ENCODE results near the gene GPX7. TPM values are rescaled to one million over a fixed set of nuclear protein-coding genes. Genes with fewer than 3 reads are reported as not detected.
"Not testable (repeated sequence)": the region's sequence is repeated elsewhere in the genome, so short reads cannot be mapped to it uniquely, and the experiment has no call there.

GPX7 gene
- total RNA-seq, 2 donors from 2014 or later = 22.7 to 26.3 TPM

DNA sequence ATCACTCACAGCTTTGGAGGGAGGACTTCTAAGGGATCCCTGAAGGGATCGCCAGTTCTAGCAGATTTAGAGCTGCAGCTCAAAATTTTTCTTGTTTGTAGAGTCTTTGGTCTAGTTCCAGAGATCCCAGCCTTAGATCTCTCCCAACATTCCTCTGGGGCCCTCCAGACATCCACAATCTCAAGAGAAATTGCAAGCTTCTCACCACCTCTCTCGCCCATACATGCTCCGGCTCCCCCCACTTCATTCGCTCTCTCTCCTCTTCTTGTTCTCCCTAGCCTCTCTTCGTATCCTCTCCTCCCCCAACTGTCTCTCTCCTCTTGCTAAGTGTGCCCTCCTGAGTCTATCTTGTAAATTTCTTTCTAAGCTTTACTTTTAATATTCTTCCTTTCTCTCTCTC is 34.2 kb upstream of the GPX7 start:
- no peaks in the 10 kb centered on the region for H3K9me3 ChIP-seq
- H3K27ac ChIP-seq = no peak overlapping the region
- TF ChIP-seq POLR2A (IDR thresholded peaks at IDR 0.05) = no peak
- DNase-seq (ENCODE audit: low spot score) = no peak
- WGBS = 23% methylated on average over 5 of the region's 5 CpGs
- intact Hi-C loops (cut with DNase I) = no loop called here
- no peak overlapping the region for H3K4me3 ChIP-seq
- no peaks in the 10 kb centered on the region for H3K4me1 ChIP-seq (replicated peaks)
- no peaks in the 10 kb centered on the region for H3K36me3 ChIP-seq
- H3K27me3 ChIP-seq (replicated peaks; ENCODE audit: insufficient read depth) = no peaks in the 10 kb centered on the region

DNA sequence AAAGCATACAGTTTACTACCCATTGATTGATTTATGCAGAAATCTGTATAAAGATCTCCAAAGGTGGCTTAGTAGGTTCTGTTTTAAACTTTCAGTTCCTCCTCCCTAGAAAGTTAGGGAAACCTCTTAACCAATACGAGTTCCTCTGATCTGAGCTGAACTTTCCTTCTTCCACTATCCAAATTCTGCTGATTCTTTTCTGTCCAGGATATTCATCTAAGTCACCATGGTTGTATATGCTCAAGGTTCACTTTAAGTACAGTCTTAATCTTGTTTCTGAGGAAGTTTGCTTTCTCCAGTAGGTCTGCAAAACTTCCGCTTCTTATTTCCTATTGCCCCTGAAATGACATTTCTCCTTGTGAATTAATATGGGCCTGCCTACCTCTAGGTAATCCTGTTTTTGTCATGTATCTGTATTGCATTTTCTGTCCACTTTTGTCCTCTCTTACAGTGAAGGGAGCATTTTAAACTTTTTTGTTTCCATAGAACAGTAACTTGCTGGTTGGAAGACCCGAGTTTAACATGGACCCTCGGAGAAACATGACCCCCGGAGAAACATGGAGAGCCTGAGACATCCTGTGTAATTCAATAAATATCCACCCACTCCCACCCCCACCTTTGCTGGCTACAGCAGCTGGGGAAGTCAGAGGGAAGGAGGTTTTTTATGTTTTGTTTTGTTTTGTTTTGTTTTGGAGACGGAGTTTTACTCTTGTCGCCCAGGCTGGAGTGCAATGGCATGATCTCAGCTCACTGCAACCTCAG is 32.5 kb upstream of the GPX7 start:
- Histone ChIP-seq H3K4me3 (no peak overlapping the region), H3K36me3 (no peaks in the 10 kb centered on the region), H3K9me3 (no peaks in the 10 kb centered on the region), H3K27me3 (replicated peaks; ENCODE audit: insufficient read depth) (no peaks in the 10 kb centered on the region), H3K27ac (no peak overlapping the region), H3K4me1 (replicated peaks) (no peaks in the 10 kb centered on the region)
- DNase-seq (ENCODE audit: low spot score) = no peak
- intact Hi-C loops (cut with DNase I) = no loop called here
- WGBS = 57% methylated on average over 7 of the region's 7 CpGs
- TF ChIP-seq POLR2A (IDR thresholded peaks at IDR 0.05) = no peak
- TF ChIP-seq, protein P1, sequence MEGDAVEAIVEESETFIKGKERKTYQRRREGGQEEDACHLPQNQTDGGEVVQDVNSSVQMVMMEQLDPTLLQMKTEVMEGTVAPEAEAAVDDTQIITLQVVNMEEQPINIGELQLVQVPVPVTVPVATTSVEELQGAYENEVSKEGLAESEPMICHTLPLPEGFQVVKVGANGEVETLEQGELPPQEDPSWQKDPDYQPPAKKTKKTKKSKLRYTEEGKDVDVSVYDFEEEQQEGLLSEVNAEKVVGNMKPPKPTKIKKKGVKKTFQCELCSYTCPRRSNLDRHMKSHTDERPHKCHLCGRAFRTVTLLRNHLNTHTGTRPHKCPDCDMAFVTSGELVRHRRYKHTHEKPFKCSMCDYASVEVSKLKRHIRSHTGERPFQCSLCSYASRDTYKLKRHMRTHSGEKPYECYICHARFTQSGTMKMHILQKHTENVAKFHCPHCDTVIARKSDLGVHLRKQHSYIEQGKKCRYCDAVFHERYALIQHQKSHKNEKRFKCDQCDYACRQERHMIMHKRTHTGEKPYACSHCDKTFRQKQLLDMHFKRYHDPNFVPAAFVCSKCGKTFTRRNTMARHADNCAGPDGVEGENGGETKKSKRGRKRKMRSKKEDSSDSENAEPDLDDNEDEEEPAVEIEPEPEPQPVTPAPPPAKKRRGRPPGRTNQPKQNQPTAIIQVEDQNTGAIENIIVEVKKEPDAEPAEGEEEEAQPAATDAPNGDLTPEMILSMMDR (IDR thresholded peaks at IDR 0.05) = no peak
- TF ChIP-seq POLR2AphosphoS5 (IDR thresholded peaks at IDR 0.05) = no peak

DNA sequence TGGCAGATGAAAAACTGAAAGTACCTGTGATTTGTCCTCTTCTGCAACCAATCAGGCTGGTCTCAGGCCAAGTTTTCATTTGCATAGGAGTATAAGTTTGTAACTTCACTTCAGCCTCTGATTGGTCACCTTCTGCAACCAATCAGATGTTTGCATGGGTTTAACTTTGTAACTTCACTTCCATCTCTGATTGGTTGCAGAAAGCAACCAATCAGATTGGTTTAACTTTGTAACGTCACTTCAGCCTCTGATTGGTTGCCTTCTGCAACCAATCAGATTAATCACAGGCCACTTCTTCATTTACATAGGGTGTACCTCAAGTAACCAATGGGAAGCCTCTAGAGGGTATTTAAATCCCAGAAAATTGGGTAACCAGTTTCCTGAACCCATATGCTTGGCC is 30.4 kb upstream of the GPX7 start:
- Histone ChIP-seq H3K9me3 (no peaks in the 10 kb centered on the region), H3K27ac (no peak overlapping the region), H3K27me3 (replicated peaks; ENCODE audit: insufficient read depth) (no peaks in the 10 kb centered on the region), H3K4me3 (no peak overlapping the region), H3K36me3 (no peaks in the 10 kb centered on the region), H3K4me1 (replicated peaks) (no peaks in the 10 kb centered on the region)
- no peak for TF ChIP-seq POLR2A (IDR thresholded peaks at IDR 0.05)
- no peak for TF ChIP-seq POLR2AphosphoS5 (IDR thresholded peaks at IDR 0.05)
- TF ChIP-seq, protein P1 (IDR thresholded peaks at IDR 0.05) = no peak
- no peak for DNase-seq (ENCODE audit: low spot score)
- 86% methylated on average over 1 of the region's 1 CpG for WGBS
- intact Hi-C loops (cut with DNase I) = no loop called here

DNA sequence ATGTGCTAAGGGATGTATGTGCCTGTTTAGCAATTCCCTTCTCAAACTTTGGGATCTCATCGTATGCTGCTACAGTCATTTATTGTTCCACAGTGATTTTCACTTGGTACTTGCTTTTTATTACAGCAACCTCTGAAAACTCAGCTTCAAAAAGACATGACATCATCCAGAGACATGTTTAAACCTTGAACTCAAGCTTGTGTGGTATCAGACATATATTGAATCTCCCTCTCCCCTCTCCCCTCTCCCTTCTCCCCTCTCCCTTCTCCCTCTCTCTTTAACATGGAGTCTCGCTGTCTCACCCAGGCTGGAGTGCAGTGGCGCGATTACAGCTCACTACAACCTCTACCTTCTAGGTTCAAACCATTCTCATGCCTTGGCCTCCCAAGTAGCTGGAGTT is 29.8 kb upstream of the GPX7 start:
- TF ChIP-seq POLR2A (IDR thresholded peaks at IDR 0.05) = no peak
- TF ChIP-seq, protein P1 (IDR thresholded peaks at IDR 0.05) = no peak
- no peak for TF ChIP-seq POLR2AphosphoS5 (IDR thresholded peaks at IDR 0.05)

DNA sequence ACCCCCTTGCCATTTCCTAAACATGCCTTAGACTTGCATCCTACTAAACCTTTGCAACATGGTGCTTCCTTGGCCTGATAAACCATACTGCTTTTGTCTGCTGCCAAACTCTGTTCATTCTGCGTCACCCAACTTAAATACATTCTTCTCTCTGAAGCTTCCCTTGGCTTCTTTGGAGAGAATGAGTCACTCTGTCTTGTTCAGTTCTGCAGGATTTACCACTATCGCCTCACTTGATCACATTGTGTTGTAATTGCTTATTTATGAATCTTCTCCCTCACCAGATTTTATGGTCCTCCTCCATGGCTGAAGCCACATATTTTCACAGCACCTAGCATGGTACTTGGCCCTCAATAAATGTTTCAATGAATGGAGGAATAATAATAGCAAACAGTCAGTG is 27.6 kb upstream of the GPX7 start:
- no peak overlapping the region for H3K27ac ChIP-seq

More for the DNA sequence above, 29.8 kb upstream of the GPX7 start:
- intact Hi-C loops (cut with DNase I) = no loop called here
- 86% methylated on average over 4 of the region's 4 CpGs for WGBS
- no peaks in the 10 kb centered on the region for H3K4me1 ChIP-seq (replicated peaks)
- no peaks in the 10 kb centered on the region for H3K27me3 ChIP-seq (replicated peaks; ENCODE audit: insufficient read depth)
- no peaks in the 10 kb centered on the region for H3K9me3 ChIP-seq
- no peaks in the 10 kb centered on the region for H3K36me3 ChIP-seq
- no peak for DNase-seq (ENCODE audit: low spot score)
- H3K27ac ChIP-seq = no peak overlapping the region
- no peak overlapping the region for H3K4me3 ChIP-seq

DNA sequence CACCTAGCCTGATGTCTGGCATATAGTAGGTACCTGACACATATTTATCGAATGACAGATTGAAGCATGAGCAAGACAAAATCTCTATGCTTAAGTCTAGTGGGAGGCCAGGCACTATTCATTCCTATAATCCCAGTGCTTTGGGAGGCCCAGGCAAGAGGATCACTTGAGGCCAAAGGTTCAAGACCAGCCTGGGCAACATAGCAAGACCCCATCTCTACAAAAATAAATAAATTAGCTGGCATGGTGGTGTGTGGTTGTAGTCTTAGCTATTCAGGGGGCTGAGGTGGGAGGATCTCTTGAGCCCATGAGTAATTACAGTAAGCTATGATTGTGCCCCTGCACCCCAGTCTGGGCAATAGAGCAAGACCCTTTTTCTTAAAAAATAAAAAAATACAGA is 26.1 kb upstream of the GPX7 start:
- H3K27ac ChIP-seq = no peak overlapping the region
- no peaks in the 10 kb centered on the region for H3K36me3 ChIP-seq
- intact Hi-C loops (cut with DNase I) = no loop called here
- no peaks in the 10 kb centered on the region for H3K4me1 ChIP-seq (replicated peaks)
- no peaks in the 10 kb centered on the region for H3K27me3 ChIP-seq (replicated peaks; ENCODE audit: insufficient read depth)
- H3K9me3 ChIP-seq = no peaks in the 10 kb centered on the region
- no peak for DNase-seq (ENCODE audit: low spot score)
- H3K4me3 ChIP-seq = no peak overlapping the region
- TF ChIP-seq, protein P1 (IDR thresholded peaks at IDR 0.05) = no peak
- TF ChIP-seq POLR2AphosphoS5 (IDR thresholded peaks at IDR 0.05) (no peak), POLR2A (IDR thresholded peaks at IDR 0.05) (no peak)
- WGBS = 100% methylated on average over 1 of the region's 1 CpG

More for the DNA sequence above, 27.6 kb upstream of the GPX7 start:
- Histone ChIP-seq H3K4me1 (replicated peaks) (no peaks in the 10 kb centered on the region), H3K4me3 (no peak overlapping the region), H3K36me3 (no peaks in the 10 kb centered on the region), H3K27me3 (replicated peaks; ENCODE audit: insufficient read depth) (no peaks in the 10 kb centered on the region), H3K9me3 (no peaks in the 10 kb centered on the region)
- intact Hi-C loops (cut with DNase I) = no loop called here
- TF ChIP-seq POLR2A (IDR thresholded peaks at IDR 0.05) = no peak
- TF ChIP-seq POLR2AphosphoS5 (IDR thresholded peaks at IDR 0.05) = peak; percentile 70
- DNase-seq (ENCODE audit: low spot score) = peak; percentile 11
- WGBS = 27% methylated on average over 2 of the region's 2 CpGs

DNA sequence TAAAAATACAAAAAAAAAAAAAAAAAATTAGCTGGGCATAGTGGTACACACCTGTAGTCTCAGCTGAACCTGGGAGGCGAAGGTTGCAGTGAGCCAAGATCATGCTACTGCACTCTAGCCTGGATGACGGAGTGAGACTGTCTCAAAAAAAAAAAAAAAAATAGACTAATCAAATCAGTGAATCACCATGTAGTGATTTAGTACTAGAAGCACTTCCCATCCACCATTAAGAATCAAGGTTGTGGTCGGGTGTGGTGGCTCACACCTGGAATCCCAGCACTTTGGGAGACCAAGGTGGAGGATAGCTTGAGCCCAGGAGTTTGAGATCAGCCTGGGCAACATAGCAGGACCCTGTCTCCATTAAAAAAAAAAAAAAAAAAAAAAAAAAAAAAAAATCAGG is 24.1 kb upstream of the GPX7 start:
- H3K4me1 ChIP-seq (replicated peaks); intact Hi-C loops (cut with DNase I); H3K27me3 ChIP-seq (replicated peaks; ENCODE audit: insufficient read depth); H3K4me3 ChIP-seq; H3K27ac ChIP-seq; DNase-seq (ENCODE audit: low spot score); H3K36me3 ChIP-seq; H3K9me3 ChIP-seq: not testable (repeated sequence)
- 95% methylated on average over 3 of the region's 3 CpGs for WGBS

Data from prostate gland (tissue), 2 donors.